ENCODE measurements around the gene FES. TPM values are rescaled to one million over a fixed set of nuclear protein-coding genes. Genes with fewer than 3 reads are reported as not detected.

FES gene
- total and polyA plus RNA-seq, 10 of the 15 experiments (the other 5 are each of a cell fraction or from before 2014, with no cell fraction given): 0.07 to 23.9 (median 9.9) TPM

DNA sequence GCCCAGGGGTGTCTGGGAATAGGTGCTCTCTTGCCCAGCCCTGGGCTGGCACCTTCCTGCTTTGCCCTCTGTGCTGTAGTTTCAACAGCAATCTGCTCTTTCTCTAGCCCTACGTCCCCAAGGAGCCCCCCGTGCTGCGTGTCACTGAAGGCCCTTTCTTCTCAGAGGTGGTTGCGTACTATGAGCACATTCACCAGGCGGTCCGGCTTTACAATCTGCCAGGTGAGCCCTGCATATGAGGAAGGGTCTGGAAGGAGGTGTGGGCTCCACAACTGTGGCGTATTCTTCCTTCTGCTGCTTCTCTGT is 28.4 kb downstream of the FES start:
- FAIRE-seq (no peak), DNase-seq (ENCODE audit: low read depth, low spot score) (no peak), ATAC-seq (no peak)
- in situ Hi-C loops (cut with MboI) (no loop called here), intact Hi-C loops (cut with micrococcal nuclease; ENCODE audit: unreplicated experiment) (no loop called here)
- Histone ChIP-seq H2AFZ (ENCODE audit: control insufficient read depth, low read depth, low read length) (no peak overlapping the region), H3K27ac (ENCODE audit: control insufficient read depth, insufficient read depth) (no peak overlapping the region), H4K20me1 (ENCODE audit: control insufficient read depth, insufficient read depth) (no peaks in the 10 kb centered on the region), H3K27me3 (replicated peaks in 1 of 2; ENCODE audit: control insufficient read depth in 2 of 2, insufficient read depth in 2 of 2, low read length in 1 of 2) (no peaks in the 10 kb centered on the region), H3K36me3 (ENCODE audit: control insufficient read depth in 2 of 2, insufficient read depth in 2 of 2, low read length in 1 of 2) (peaks cover 13 to 48% of the 10 kb centered on the region in 2 experiments), H3K79me2 (ENCODE audit: control insufficient read depth, insufficient read depth, low read length) (no peaks in the 10 kb centered on the region), H3K4me1 (ENCODE audit: control insufficient read depth, insufficient read depth, low read length) (no peaks in the 10 kb centered on the region), H3K9ac (ENCODE audit: control insufficient read depth, insufficient read depth, low read length) (no peak overlapping the region), H3K4me3 (no peak overlapping the region), H3K9me3 (replicated peaks; ENCODE audit: control insufficient read depth, insufficient read depth, low read length) (no peaks in the 10 kb centered on the region), H3K4me2 (ENCODE audit: control insufficient read depth, insufficient read depth) (no peak overlapping the region)
- BruUV-seq (replicated peaks): no TSS peak
- CTCF ChIA-PET: interaction anchor here (1.9 kb wide), 1 partner anchor 10 kb away, joined by 6 read pairs; the partner anchor contains the start of gene MAN2A2
- RAD21 ChIA-PET (ENCODE audit: unreplicated experiment): no interaction called here
- WGBS (ENCODE audit: insufficient coverage, insufficient replicate concordance, low lambda C conversion rate, missing lambda C conversion rate): 98% methylated on average over 7 of the region's 7 CpGs
- SMC1A ChIA-PET (ENCODE audit: uncharacterized antibody, unreplicated experiment): no interaction called here
- POLR2A ChIA-PET: no interaction called here
- TF ChIP-seq RAD21 (IDR thresholded peaks at IDR 0.05; ENCODE audit: insufficient read depth, low read depth, low read length): no peak
- TF ChIP-seq, protein P1, sequence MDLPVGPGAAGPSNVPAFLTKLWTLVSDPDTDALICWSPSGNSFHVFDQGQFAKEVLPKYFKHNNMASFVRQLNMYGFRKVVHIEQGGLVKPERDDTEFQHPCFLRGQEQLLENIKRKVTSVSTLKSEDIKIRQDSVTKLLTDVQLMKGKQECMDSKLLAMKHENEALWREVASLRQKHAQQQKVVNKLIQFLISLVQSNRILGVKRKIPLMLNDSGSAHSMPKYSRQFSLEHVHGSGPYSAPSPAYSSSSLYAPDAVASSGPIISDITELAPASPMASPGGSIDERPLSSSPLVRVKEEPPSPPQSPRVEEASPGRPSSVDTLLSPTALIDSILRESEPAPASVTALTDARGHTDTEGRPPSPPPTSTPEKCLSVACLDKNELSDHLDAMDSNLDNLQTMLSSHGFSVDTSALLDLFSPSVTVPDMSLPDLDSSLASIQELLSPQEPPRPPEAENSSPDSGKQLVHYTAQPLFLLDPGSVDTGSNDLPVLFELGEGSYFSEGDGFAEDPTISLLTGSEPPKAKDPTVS (IDR thresholded peaks at IDR 0.05; ENCODE audit: low read depth, low read length): no peak
- TF ChIP-seq STAT3 (IDR thresholded peaks at IDR 0.05; ENCODE audit: low read depth, low read length): no peak
- no peak for TF ChIP-seq SUZ12 (IDR thresholded peaks at IDR 0.05; ENCODE audit: unreplicated experiment)
- no peak for TF ChIP-seq PAX5 (IDR thresholded peaks at IDR 0.05; ENCODE audit: borderline replicate concordance, low read depth, low read length)
- TF ChIP-seq RCOR1 (conservative IDR thresholded peaks at IDR 0.05; ENCODE audit: low read depth, low read length): no peak
- TF ChIP-seq, protein P2, sequence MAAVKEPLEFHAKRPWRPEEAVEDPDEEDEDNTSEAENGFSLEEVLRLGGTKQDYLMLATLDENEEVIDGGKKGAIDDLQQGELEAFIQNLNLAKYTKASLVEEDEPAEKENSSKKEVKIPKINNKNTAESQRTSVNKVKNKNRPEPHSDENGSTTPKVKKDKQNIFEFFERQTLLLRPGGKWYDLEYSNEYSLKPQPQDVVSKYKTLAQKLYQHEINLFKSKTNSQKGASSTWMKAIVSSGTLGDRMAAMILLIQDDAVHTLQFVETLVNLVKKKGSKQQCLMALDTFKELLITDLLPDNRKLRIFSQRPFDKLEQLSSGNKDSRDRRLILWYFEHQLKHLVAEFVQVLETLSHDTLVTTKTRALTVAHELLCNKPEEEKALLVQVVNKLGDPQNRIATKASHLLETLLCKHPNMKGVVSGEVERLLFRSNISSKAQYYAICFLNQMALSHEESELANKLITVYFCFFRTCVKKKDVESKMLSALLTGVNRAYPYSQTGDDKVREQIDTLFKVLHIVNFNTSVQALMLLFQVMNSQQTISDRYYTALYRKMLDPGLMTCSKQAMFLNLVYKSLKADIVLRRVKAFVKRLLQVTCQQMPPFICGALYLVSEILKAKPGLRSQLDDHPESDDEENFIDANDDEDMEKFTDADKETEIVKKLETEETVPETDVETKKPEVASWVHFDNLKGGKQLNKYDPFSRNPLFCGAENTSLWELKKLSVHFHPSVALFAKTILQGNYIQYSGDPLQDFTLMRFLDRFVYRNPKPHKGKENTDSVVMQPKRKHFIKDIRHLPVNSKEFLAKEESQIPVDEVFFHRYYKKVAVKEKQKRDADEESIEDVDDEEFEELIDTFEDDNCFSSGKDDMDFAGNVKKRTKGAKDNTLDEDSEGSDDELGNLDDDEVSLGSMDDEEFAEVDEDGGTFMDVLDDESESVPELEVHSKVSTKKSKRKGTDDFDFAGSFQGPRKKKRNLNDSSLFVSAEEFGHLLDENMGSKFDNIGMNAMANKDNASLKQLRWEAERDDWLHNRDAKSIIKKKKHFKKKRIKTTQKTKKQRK (IDR thresholded peaks at IDR 0.05; ENCODE audit: low read depth, low read length): no peak
- TF ChIP-seq, protein P3, sequence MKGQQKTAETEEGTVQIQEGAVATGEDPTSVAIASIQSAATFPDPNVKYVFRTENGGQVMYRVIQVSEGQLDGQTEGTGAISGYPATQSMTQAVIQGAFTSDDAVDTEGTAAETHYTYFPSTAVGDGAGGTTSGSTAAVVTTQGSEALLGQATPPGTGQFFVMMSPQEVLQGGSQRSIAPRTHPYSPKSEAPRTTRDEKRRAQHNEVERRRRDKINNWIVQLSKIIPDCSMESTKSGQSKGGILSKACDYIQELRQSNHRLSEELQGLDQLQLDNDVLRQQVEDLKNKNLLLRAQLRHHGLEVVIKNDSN (IDR thresholded peaks at IDR 0.05; ENCODE audit: borderline replicate concordance, extremely low read length, insufficient read depth, low read depth, low read length): no peak
- TF ChIP-seq BHLHE40 (IDR thresholded peaks at IDR 0.05; ENCODE audit: borderline replicate concordance in 1 of 2, low read depth in 2 of 2, low read length in 1 of 2): no peak
- TF ChIP-seq GABPA (IDR thresholded peaks at IDR 0.05; ENCODE audit: low read depth): no peak
- TF ChIP-seq, protein P4, sequence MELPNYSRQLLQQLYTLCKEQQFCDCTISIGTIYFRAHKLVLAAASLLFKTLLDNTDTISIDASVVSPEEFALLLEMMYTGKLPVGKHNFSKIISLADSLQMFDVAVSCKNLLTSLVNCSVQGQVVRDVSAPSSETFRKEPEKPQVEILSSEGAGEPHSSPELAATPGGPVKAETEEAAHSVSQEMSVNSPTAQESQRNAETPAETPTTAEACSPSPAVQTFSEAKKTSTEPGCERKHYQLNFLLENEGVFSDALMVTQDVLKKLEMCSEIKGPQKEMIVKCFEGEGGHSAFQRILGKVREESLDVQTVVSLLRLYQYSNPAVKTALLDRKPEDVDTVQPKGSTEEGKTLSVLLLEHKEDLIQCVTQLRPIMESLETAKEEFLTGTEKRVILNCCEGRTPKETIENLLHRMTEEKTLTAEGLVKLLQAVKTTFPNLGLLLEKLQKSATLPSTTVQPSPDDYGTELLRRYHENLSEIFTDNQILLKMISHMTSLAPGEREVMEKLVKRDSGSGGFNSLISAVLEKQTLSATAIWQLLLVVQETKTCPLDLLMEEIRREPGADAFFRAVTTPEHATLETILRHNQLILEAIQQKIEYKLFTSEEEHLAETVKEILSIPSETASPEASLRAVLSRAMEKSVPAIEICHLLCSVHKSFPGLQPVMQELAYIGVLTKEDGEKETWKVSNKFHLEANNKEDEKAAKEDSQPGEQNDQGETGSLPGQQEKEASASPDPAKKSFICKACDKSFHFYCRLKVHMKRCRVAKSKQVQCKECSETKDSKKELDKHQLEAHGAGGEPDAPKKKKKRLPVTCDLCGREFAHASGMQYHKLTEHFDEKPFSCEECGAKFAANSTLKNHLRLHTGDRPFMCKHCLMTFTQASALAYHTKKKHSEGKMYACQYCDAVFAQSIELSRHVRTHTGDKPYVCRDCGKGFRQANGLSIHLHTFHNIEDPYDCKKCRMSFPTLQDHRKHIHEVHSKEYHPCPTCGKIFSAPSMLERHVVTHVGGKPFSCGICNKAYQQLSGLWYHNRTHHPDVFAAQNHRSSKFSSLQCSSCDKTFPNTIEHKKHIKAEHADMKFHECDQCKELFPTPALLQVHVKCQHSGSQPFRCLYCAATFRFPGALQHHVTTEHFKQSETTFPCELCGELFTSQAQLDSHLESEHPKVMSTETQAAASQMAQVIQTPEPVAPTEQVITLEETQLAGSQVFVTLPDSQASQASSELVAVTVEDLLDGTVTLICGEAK (IDR thresholded peaks at IDR 0.05; ENCODE audit: borderline replicate concordance): no peak
- TF ChIP-seq SUPT20H (IDR thresholded peaks at IDR 0.05; ENCODE audit: borderline replicate concordance, control insufficient read depth, low read depth, low read length): no peak
- no peak for TF ChIP-seq NRF1 (conservative IDR thresholded peaks at IDR 0.05; ENCODE audit: low read depth, low read length)
- no peak for TF ChIP-seq PML (IDR thresholded peaks at IDR 0.05; ENCODE audit: low read length)
- TF ChIP-seq IKZF2 (IDR thresholded peaks at IDR 0.05): no peak

Data from GM12878 (cell line).